Endometrium (tissue), 2 donors: Measurements from ENCODE around the gene ABCC2.

Experiments used
- FAIRE-seq: peaks from 2 replicates; lab custom pipeline; 2012; peaks lifted over from hg19 to GRCh38; lab: Jason Lieb, UNC
- donor health status: control.
- donor health status: control.

The ABCC2 gene

DNA sequence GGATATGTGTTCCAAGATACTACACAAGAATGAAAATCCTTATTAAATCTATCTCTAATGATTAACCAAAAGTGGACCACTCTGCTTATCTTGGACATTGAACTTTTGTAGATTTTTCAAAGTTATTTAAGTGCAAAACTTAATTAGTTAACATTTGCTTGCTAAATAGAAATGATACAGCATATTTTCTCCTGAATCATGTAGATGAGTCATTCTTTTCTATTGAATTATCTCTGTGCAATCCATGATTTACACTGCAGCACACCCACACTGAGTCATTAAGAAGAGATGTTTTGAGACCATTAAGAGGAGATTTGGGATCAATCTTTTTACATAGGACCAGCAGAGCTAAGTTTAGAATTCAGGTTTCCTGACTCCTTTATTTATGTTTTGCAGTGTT is 6.6 kb upstream of the ABCC2 start:
- FAIRE-seq: no peak

GRCh38 chr10:99777918-99778714 is 4.3 kb upstream of the ABCC2 start:
- FAIRE-seq: no peak

DNA sequence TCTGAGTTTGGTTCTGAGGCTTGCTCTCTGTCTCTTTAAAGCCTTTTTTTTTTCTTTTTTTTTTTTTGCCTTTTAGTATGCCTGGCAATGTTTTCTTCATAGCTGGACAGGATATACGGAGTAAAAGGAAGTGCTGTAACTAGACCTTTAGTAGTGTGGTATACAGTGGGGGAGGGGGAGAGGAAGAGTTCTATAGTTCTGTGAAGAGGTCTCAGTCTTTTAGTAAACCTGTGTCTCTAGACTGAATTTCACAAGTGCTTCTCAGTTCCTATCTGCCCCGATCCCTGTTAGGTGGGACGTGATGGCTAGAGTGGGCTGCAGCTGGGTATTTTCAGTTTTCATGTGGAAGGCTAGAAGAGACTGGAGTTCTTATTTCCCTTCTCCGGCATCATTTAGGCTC is 3.1 kb upstream of the ABCC2 start:
- no peak for FAIRE-seq

- no peak for FAIRE-seq
Observed at GRCh38 chr10:99781734-99782429, 558 bp upstream of the ABCC2 start.

- no peak for FAIRE-seq
Observed at GRCh38 chr10:99784016-99784726, 1.7 kb downstream of the ABCC2 start.

DNA sequence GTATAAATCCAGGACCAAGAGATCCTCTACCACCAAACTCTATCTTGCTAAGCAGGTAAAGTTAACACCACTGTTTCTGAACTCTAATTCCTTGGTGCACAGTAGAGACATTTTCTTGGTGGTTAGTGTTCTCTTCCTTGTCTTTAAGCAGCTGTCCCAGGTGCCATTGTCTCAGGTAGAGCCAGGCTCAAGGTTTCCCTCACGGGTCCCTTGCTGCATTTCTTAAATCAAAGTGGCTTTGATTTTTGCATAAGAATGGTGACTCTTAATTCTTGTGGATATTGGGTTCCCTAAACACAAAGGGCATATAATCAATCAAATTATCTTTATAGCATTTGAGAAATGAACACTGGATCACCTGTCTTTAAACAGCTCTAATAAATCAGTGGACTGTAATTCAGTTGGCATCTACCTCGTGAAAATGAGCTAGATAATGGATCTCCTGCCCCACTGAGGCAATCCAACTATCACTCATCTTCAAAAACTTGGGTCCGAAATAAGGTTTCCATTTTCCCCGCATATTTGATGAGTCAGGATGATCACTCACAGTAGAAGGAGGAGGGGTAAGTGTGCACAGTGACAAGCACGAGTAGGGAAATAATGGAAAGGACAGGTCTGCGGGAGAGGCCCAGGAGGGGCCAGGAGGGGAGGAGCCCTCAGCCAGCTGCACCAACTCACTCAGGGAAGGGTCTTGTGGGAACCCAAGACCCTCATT is 2.4 kb downstream of the ABCC2 start:
- FAIRE-seq: no peak

- no peak for FAIRE-seq
Observed at GRCh38 chr10:99785646-99786045, 3.2 kb downstream of the ABCC2 start.

GRCh38 chr10:99787311-99787710 is 4.9 kb downstream of the ABCC2 start:
- no peak for FAIRE-seq

GRCh38 chr10:99787782-99788445 is 5.5 kb downstream of the ABCC2 start:
- FAIRE-seq: no peak

DNA sequence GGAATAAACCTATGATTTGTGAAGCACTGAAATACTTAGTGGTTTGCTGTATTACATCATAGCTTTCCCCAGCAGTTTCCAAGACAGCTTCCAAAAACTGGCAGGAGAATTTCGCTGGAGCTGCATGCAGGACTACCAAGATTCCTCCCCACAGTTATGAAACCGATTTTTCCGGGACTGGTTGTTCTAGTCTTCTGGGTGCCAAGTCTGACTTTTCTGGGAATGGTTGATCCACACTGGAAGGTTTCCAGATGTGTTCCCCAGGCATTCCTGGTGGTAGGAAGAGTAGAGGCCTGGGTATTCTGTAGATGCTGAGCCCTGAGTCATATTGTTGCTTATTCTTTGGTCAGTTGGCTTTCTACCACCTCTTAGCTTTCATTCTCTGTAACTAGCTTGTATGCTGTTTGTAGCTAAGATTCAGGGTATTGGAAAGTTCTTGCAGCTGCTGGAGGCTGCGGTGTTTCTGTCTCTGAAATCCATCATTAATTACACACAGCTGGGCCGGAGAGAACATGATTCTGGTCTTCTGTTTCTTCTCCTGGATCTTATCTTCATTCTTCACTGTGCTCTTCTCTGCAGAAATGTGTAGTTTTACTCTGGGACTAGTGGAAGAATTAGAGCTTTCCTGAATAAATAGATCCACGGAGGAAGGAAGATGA is 6.3 kb downstream of the ABCC2 start:
- no peak for FAIRE-seq

- FAIRE-seq: no peak
Observed at GRCh38 chr10:99791831-99792230, 9.4 kb downstream of the ABCC2 start.

GRCh38 chr10:99793819-99794218 is 11.4 kb downstream of the ABCC2 start:
- no peak for FAIRE-seq

DNA sequence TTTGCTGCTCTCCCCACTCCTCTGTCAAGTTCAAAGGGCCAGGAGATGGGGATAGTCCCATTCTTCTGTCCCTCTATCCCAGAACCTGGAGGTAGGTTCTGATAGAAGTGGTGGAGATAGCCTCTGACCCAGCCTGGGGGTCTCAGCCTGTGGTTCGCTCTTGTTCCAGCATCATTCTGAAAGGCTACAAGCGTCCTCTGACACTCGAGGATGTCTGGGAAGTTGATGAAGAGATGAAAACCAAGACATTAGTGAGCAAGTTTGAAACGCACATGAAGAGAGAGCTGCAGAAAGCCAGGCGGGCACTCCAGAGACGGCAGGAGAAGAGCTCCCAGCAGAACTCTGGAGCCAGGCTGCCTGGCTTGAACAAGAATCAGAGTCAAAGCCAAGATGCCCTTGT is 14.5 kb downstream of the ABCC2 start:
- no peak for FAIRE-seq

DNA sequence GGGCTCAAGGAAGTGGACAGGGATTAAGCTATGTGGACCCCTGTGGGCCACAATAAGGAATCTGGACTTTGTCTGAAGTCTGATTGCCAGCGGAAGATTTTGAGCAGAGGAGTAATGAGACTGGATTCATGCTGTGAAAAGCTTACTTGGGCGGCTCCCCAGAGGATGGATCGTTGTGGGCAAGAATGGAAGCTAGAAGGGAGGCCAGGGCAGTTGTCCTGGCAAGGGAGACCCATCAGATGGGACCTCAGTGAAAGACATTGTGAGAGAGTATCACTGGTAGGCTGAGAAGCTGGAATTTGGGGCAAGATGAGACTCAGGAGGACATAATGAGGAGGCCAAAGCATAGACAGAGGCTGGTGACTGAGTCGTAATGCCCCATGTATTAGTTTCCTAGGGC is 15.6 kb downstream of the ABCC2 start:
- no peak for FAIRE-seq

GRCh38 chr10:99798920-99799319 is 16.5 kb downstream of the ABCC2 start:
- FAIRE-seq: no peak

DNA sequence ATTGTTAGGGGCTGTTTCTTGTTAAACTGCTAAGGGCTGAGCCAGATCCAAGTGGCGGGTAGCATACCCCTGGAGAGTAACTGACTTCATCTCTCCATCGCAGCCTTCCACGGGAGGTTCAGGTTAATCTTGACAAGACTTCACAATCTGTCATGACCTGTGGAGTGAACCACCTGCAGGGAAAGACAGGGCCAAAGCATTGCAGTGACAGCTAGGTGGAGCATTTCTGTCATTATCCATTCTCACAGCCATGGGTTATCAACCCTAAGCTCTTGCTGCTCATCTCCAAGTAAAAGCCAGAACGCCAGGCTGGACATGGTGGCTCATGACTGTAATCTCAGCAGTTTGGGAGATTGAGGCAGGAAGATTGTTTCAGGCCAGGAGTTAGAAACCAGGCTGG is 17.2 kb downstream of the ABCC2 start:
- no peak for FAIRE-seq

GRCh38 chr10:99804471-99804870 is 22.0 kb downstream of the ABCC2 start:
- no peak for FAIRE-seq

- no peak for FAIRE-seq
Observed at GRCh38 chr10:99805190-99805589, 22.8 kb downstream of the ABCC2 start.

- FAIRE-seq: no peak
Observed at GRCh38 chr10:99806091-99806490, 23.7 kb downstream of the ABCC2 start.

DNA sequence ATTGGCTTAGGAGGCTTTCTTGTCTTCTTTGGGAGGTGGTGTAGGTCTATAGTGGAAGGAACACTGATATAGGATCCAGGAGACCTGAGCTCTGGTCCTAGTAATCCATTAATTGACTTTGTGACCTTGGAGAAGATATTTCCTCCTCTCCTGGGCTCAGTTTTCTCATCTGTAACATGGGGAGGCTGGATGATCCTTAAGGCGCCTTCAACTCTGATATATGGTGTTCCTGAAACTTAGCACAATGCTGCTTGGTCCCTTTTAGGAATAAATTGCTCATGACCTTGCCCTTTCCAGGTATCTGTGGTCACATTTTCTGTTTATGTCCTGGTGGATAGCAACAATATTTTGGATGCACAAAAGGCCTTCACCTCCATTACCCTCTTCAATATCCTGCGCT is 25.3 kb downstream of the ABCC2 start:
- FAIRE-seq: no peak

DNA sequence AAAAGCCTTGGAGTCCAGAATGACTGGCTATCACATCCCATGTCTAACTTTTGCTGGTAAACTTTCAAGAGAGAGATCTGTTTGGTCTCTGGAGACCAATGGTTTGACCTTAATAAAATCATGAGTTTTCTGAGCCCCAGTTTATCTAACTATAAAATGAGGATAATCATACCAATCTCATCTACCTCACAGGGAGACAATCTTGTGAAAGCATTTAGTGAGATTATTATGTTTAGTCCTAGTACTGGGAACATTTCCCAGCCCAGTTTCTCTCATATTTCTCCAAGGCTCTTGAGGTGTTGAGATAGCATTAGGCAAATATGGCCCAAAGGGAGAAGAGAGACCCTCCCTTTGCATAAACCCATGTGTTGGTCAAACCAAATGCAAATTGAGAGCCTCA is 25.8 kb downstream of the ABCC2 start:
- no peak for FAIRE-seq
